ENCODE data around the gene HRG.

HRG gene

GRCh38 chr3:186665625-186666188, at the start of gene HRG:
HRG (plus strand) TSS chr3:186666014; CDS start chr3:186666032, 18 bp downstream.
- H3K4me3 ChIP-seq (replicated peaks; ENCODE audit: low read depth, low read length) = no peak within 1 kb of the TSS
- TF ChIP-seq, protein P1, sequence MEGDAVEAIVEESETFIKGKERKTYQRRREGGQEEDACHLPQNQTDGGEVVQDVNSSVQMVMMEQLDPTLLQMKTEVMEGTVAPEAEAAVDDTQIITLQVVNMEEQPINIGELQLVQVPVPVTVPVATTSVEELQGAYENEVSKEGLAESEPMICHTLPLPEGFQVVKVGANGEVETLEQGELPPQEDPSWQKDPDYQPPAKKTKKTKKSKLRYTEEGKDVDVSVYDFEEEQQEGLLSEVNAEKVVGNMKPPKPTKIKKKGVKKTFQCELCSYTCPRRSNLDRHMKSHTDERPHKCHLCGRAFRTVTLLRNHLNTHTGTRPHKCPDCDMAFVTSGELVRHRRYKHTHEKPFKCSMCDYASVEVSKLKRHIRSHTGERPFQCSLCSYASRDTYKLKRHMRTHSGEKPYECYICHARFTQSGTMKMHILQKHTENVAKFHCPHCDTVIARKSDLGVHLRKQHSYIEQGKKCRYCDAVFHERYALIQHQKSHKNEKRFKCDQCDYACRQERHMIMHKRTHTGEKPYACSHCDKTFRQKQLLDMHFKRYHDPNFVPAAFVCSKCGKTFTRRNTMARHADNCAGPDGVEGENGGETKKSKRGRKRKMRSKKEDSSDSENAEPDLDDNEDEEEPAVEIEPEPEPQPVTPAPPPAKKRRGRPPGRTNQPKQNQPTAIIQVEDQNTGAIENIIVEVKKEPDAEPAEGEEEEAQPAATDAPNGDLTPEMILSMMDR (IDR thresholded peaks at IDR 0.05; ENCODE audit: low read length, missing control alignments) = no peak
- no peak for DNase-seq (ENCODE audit: low read depth)

- TF ChIP-seq, protein P1 (IDR thresholded peaks at IDR 0.05; ENCODE audit: low read length, missing control alignments) = no peak
- DNase-seq (ENCODE audit: low read depth) = no peak
- no peak overlapping the region for H3K4me3 ChIP-seq (replicated peaks; ENCODE audit: low read depth, low read length)
Measured at GRCh38 chr3:186616299-186616617, 49.6 kb upstream of the HRG start.

DNA sequence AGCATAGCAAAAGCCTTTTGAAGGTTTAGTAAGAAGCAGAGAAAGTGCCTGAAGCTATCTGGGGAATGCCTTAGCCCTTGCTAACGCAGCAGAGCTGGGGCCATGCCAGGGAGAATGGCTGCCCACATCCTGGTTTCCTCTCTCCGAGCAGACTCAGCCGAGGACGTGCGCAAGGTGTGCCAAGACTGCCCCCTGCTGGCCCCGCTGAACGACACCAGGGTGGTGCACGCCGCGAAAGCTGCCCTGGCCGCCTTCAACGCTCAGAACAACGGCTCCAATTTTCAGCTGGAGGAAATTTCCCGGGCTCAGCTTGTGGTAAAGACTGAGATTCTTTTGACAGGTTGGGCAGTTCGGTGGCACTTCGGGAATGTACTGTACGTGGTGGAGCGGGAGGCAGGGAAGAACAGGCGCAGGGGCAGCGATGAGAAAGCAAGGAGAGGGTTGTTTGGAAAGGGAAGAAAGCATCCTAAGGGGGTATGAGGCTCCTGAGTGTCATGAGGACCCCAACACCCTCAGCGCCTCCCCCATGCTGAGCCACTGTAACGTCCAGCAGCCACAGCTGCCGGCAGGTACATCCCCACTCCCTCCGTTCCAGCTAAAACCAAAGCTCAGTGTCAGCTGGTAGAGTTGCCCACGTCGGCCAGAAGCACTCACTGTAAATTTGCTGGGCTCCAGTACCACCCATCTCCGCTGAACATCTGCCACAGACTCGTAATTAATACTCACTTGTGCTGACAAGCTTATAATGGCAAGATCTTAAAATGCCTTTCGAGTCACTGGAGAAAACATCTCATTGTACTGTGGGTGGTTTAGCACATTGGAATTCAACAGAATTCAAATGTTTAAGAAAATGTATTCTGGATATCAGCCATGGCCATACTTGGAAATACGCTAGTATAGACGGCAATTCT, 48.5 kb upstream of the HRG start:
- TF ChIP-seq, protein P1 (IDR thresholded peaks at IDR 0.05; ENCODE audit: low read length, missing control alignments) = peak; percentile 94
- peak overlapping the region; percentile 13 for H3K4me3 ChIP-seq (replicated peaks; ENCODE audit: low read depth, low read length)
- DNase-seq (ENCODE audit: low read depth) = peak; percentile 96

- TF ChIP-seq, protein P1 (IDR thresholded peaks at IDR 0.05; ENCODE audit: low read length, missing control alignments) = no peak
- H3K4me3 ChIP-seq (replicated peaks; ENCODE audit: low read depth, low read length) = no peak overlapping the region
- no peak for DNase-seq (ENCODE audit: low read depth)
Measured at GRCh38 chr3:186618318-186618938, 47.4 kb upstream of the HRG start.

DNA sequence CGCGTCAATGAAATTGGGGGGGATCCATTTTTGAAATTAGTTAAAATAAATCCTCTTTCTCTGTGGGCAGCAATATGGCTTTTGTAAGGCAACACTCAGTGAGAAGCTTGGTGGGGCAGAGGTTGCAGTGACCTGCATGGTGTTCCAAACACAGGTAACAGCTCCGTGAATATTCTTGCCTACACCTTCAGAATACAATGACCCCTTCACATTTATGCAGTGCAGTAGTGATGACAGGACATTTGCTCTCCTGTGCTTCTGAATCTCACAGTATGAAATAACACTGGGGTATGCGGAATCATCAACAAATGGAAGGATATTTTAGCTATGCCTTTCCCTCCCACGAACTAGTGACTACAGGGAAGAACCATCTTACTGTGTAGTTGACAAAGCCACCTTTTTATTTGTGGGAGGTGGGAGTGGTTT, 46.0 kb upstream of the HRG start:
- no peak for DNase-seq (ENCODE audit: low read depth)
- TF ChIP-seq, protein P1 (IDR thresholded peaks at IDR 0.05; ENCODE audit: low read length, missing control alignments) = no peak
- H3K4me3 ChIP-seq (replicated peaks; ENCODE audit: low read depth, low read length) = no peak overlapping the region

GRCh38 chr3:186620213-186621092, 45.4 kb upstream of the HRG start:
- DNase-seq (ENCODE audit: low read depth) = no peak
- TF ChIP-seq, protein P1 (IDR thresholded peaks at IDR 0.05; ENCODE audit: low read length, missing control alignments) = no peak
- no peak overlapping the region for H3K4me3 ChIP-seq (replicated peaks; ENCODE audit: low read depth, low read length)

Data from fibroblast of pulmonary artery (primary cell).